Epithelial cell of prostate (primary cell): ENCODE results near the gene ZNF248.
"Not testable (repeated sequence)": the region's sequence is repeated elsewhere in the genome, so short reads cannot be mapped to it uniquely, and the experiment has no call there.

ENCODE experiments used
- DNase-seq: peaks from one replicate; pipeline ENCODE4 v3.0.0-alpha.2; 2011; ENCODE audit warnings: low read depth, low spot score
- H3K27ac ChIP-seq: fragments of 450-650 bp; 2 replicates; pipeline ENCODE4 v1.5.1; 2017; ENCODE audit warnings: mild to moderate bottlenecking

Gene ZNF248

GRCh38 chr10:37754538-37755323 is 102.7 kb downstream of the ZNF248 start:
- no peak for DNase-seq
- no peak overlapping the region for H3K27ac ChIP-seq

- no peak for DNase-seq
- no peak overlapping the region for H3K27ac ChIP-seq
Measured at GRCh38 chr10:37752334-37752875, 105.0 kb downstream of the ZNF248 start.

DNA sequence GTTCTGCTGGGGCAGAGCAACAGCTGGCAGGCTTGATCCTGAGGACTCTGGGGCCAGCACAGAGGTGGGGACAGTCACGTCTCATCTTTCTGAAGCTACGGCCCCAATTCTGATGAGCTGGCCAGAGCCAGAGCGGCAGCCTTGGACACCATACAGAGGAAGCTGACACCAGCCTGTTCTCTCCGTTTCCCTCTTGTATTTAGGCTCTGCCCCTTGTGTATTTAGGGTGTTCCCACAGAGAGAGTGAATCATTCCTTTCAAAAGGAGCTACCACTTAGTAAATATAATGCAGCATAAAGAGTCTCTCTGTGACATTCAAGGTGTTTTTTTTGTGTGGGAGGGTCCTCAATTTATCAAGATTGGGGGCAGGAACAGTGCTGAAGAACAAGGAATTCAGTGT is 109.2 kb downstream of the ZNF248 start:
- no peak for DNase-seq
- no peak overlapping the region for H3K27ac ChIP-seq

DNA sequence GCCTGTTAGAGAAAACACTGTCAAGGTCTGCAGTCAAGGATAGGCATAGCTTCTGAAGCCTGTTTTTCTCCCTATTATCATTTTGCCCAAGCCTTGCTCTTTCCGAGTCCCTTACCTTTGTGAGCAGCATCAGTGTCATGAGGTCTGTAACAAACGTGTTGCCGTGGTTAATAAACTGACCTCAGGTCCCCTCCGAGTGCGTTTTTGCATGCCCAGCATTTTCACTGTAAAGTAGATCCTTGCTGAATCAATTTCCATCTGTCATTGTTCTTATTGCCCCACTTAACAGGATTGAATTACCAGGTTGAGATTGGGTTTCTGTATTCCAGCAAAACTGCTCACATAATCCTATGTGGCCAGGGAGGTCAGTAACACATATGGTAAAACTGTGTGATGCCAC is 110.3 kb downstream of the ZNF248 start:
- H3K27ac ChIP-seq, result no peak overlapping the region
- DNase-seq, result no peak

- no peak for DNase-seq
- no peak overlapping the region for H3K27ac ChIP-seq
Measured at GRCh38 chr10:37741831-37742230, 115.6 kb downstream of the ZNF248 start.

DNA sequence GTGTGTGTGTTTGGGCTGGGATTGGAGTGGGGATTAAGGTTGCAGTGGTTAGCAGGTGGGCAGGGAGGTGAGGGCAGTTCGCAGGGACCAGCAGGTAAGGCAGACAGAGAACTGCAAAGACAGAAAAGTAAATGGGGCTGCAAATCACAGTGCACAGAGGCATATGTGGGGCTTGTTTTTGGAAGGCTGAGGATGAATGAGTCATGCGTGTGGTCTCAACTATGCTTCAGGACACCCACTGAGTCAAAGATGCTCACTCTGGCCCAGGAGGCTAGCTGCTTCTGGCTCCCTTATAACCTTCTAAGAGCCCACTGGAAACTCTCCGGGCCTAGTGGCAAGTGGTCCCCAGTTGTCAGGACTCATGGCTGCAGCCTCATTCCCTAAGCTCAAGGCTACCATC is 118.2 kb downstream of the ZNF248 start:
- no peak overlapping the region for H3K27ac ChIP-seq
- no peak for DNase-seq

DNA sequence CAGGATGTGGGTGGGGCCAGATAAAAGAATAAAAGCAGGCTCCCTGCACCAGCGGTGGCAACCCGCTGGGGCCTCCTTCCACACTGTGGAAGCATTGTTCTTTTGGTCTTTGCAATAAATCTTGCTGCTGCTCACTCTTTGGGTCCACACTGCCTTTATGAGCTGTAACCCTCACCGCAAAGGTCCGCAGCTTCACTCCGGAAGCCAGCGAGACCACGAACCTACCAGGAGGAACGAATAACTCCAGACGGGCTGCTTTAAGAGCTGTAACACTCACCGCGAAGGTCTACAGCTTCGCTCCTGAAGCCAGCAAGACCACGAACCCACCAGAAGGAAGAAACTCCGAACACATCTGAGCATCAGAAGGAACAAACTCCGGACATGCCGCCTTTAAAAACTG is 119.2 kb downstream of the ZNF248 start:
- DNase-seq, H3K27ac ChIP-seq: not testable (repeated sequence)

DNA sequence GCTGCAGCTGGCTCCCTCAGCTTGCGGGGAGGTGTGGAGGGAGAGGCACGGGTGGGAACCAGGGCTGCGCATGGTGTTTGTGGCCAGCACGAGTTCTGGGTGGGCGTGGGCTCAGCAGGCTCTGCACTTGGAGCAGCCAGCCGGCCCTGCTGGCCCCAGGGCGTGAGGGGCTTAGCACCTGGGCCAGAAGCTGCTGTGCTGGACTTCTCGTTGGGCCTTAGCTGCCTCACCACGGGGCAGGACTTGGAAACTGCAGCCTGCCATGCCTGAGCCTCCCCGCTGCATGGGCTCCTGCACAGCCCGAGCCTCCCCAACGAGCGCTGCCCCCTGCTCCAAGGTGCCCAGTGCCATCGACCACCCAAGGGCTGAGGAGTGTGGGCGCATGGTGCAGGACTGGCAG is 120.1 kb downstream of the ZNF248 start:
- no peak for DNase-seq

GRCh38 chr10:37736120-37736519 is 121.3 kb downstream of the ZNF248 start:
- DNase-seq, result no peak
- H3K27ac ChIP-seq, result no peak overlapping the region

More for the DNA sequence above, 120.1 kb downstream of the ZNF248 start:
- H3K27ac ChIP-seq, result no peak overlapping the region

DNA sequence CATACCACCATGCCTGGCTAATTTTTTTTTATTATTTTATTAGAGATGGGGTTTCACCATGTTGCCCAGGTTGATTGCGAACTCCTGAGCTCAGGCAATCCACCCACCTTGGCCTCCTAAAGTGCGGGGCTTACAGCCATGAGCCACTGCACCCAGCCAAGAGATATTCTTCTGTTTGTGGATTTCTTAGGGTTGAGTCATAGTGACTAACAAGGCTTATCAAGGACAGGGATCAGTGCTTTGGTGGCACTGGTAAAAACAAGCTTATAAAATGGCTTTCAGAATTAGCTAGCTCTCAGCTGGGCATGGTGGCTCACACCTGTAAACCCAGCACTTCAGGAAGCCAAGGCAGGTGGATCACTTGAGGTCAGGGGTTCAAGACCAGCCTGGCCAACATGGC is 122.4 kb downstream of the ZNF248 start:
- no peak overlapping the region for H3K27ac ChIP-seq
- DNase-seq, result peak; percentile 14
